ENCODE measurements around the gene CENPQ.

GRCh38 chr6:49524541-49524940, 61.4 kb downstream of the CENPQ start:
- no peak for TF ChIP-seq CTCF (IDR thresholded peaks at IDR 0.05)
- TF ChIP-seq EZH2phosphoT487 (IDR thresholded peaks at IDR 0.05), result no peak
- no peak for TF ChIP-seq EZH2 (IDR thresholded peaks at IDR 0.05)
